PC-9 (cell line): ENCODE results near the gene ATP13A3.

Experiments used
- EZH2 ChIP-seq: fragments of 200-600 bp; sonication (generic); IDR thresholded peaks from 2 replicates; pipeline ENCODE4 v1.8.0; 2017; ENCODE audit warnings: antibody characterized with exemption, low read depth
- TF ChIP-seq, protein P1 (sequence below): fragments of 200-600 bp; sonication (generic); conservative IDR thresholded peaks from 2 replicates; pipeline ENCODE4 v1.6.1; 2017; ENCODE audit warnings: mixed run types, antibody characterized with exemption, mild to moderate bottlenecking, moderate library complexity

DNA sequence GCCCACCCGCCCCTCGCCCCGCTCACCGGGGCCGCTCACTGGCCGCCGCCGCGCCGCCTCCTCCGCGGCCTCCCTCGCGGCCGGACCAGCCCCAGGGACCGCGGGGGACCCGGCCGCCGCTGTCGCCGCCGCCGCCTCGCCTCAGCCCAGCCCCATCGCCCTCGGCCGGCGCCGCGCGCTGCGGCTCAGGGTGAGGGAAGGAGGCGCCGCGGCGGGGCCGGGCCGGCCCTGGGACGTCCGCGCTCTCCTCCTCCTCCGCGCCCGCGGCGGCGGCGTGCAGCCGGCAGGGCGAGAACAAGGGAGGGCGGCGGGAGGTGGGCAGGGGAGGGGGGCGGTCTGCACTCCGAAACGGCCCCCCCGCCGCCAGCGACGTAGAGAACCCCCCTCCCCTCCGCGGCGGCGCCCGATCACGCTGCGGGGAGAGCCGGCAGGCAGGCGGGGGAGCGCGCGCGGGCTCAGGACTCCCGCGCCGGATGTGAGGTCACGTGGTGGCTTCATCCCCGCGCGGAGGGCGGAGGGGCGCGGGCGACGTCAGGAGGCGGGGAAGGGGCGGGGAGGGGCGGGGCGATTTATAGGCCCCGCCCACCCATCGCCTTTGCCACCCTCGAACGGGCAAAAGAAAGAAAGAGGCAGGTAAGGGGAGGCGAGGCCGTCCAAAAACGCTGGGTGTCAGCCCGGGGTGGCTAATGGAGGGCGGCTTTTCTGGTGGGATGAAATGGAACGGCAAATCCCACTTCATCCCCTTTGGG lies at the start of gene ATP13A3:
- TF ChIP-seq, protein P1, sequence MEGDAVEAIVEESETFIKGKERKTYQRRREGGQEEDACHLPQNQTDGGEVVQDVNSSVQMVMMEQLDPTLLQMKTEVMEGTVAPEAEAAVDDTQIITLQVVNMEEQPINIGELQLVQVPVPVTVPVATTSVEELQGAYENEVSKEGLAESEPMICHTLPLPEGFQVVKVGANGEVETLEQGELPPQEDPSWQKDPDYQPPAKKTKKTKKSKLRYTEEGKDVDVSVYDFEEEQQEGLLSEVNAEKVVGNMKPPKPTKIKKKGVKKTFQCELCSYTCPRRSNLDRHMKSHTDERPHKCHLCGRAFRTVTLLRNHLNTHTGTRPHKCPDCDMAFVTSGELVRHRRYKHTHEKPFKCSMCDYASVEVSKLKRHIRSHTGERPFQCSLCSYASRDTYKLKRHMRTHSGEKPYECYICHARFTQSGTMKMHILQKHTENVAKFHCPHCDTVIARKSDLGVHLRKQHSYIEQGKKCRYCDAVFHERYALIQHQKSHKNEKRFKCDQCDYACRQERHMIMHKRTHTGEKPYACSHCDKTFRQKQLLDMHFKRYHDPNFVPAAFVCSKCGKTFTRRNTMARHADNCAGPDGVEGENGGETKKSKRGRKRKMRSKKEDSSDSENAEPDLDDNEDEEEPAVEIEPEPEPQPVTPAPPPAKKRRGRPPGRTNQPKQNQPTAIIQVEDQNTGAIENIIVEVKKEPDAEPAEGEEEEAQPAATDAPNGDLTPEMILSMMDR: no peak
- TF ChIP-seq EZH2: no peak
